Ovary (tissue), 3 donors: ENCODE measurements around the gene SERTM2.

Experiments
- CTCF ChIP-seq, 3 donors: fragments of 450-650 bp in 2 of 3; fragments of 200-600 bp in 1 of 3; IDR thresholded peaks; one replicate each; pipeline versions ENCODE4 v1.5.1 to v1.8.0; 2016 to 2022; ENCODE audit warnings: antibody characterized with exemption in 3 of 3, mild to moderate bottlenecking in 1 of 3
- EP300 ChIP-seq: sonication (generic); formaldehyde crosslinking; IDR thresholded peaks from one replicate; pipeline ENCODE4 v1.6.1; 2017; ENCODE audit warnings: antibody characterized with exemption
- POLR2A ChIP-seq: fragments of 450-650 bp; IDR thresholded peaks from one replicate; pipeline ENCODE4 v1.6.1; 2017; ENCODE audit warnings: antibody characterized with exemption, mild to moderate bottlenecking, moderate library complexity
- donor health status: DM: no; HTN: no; CAD: no.

- TF ChIP-seq CTCF (IDR thresholded peaks at IDR 0.05) (no peak), POLR2A (no peak), EP300 (no peak)
These were observed 12.8 kb upstream of the SERTM2 start for GRCh38 chrX:111498538-111499103.
